ENCODE data around the gene STEAP4. TPM values are rescaled to one million over a fixed set of nuclear protein-coding genes. Genes with fewer than 3 reads are reported as not detected.

Gene STEAP4
- total RNA-seq, 4 donors from 2014 or later = 8.6 to 55.6 (median 22.0) TPM

DNA sequence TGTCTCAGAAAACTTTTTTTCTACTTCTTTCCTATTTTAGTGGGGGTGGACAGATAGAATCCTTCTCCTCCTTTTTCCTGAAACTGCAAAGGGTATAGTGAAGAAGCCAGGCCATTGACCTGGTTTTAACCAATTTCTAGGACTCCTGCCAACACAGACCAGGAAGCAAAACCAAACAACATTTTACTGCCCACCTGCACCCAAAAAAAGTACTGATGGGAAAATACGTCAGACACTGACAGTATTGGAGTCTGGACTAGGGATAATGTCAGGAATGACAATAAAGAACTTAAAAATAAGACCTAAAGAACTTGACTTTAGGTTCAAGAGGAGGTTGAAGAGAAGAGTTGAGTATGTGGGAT, 5.0 kb upstream of the STEAP4 start:
- no peak for DNase-seq (ENCODE audit: low spot score in 2 of 2)
- no peak overlapping the region for H3K4me3 ChIP-seq (ENCODE audit: low read depth, poor library complexity, severe bottlenecking)
- no peak for TF ChIP-seq POLR2A (IDR thresholded peaks at IDR 0.05)
- TF ChIP-seq, protein P1, sequence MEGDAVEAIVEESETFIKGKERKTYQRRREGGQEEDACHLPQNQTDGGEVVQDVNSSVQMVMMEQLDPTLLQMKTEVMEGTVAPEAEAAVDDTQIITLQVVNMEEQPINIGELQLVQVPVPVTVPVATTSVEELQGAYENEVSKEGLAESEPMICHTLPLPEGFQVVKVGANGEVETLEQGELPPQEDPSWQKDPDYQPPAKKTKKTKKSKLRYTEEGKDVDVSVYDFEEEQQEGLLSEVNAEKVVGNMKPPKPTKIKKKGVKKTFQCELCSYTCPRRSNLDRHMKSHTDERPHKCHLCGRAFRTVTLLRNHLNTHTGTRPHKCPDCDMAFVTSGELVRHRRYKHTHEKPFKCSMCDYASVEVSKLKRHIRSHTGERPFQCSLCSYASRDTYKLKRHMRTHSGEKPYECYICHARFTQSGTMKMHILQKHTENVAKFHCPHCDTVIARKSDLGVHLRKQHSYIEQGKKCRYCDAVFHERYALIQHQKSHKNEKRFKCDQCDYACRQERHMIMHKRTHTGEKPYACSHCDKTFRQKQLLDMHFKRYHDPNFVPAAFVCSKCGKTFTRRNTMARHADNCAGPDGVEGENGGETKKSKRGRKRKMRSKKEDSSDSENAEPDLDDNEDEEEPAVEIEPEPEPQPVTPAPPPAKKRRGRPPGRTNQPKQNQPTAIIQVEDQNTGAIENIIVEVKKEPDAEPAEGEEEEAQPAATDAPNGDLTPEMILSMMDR (IDR thresholded peaks at IDR 0.05) = no peak
- intact Hi-C loops (cut with DNase I; ENCODE audit: low total_unique reads) = no loop called here
- 33 to 54% methylated on average over 1 of the region's 1 CpG for WGBS, 2 donors

DNA sequence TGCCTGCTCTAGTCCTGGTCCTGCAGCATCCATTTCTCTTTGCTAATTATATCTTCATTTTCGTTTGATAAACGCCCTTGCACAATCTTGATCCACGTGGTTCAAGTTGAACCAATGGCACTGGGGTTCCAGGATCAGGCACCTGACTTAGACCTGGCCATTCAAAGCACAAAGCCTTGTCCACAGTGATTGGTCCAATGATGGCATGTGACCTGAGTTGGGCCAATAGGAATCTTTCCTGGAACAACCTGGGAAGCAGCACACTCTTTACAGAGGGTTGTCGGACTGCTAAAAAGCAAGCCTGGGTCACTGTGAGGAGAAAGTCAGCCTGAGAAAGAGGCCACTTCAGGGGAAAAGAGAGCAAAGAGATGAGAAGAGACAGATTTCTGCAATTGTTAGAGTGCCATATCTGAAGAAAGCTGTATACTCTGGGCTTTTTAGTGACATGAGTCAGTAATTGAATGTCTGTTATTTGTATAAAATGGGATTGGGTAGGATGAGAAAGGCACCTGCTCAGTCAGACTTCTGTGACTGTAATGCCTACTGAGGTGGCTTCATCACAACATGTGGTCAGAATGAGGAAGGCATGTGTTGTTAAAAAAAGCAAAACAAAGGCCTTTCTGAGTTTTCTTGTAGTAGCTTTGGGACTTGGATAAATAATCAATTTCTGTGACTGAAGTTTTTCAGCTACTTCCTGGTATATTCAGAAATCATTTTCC, 4.4 kb upstream of the STEAP4 start:
- intact Hi-C loops (cut with DNase I; ENCODE audit: low total_unique reads) = no loop called here
- no peak overlapping the region for H3K4me3 ChIP-seq (ENCODE audit: low read depth, poor library complexity, severe bottlenecking)
- no peak for TF ChIP-seq POLR2A (IDR thresholded peaks at IDR 0.05)
- TF ChIP-seq, protein P1 (IDR thresholded peaks at IDR 0.05) = no peak
- WGBS, 2 donors = 85 to 86% methylated on average over 4 of the region's 4 CpGs
- DNase-seq (ENCODE audit: low spot score in 2 of 2) = no peak

DNA sequence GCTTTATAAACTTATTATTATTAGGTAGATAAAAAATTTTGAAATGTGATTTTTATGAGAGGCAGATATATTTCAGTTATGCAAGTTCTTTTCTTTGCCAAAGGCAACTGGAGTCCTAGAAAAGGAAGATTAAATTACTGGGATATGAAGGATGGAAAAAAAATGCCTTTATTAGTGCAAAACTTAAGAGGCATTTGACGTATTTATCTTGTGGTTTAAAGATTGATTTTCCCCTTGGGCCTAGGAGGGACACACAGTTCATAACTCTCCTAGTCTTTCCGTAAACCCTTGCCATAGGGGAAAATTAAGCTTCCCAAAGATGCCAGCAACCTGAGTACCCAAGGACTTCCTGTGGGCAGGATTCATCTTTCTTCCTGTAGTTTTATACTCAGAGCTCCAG, 3.1 kb upstream of the STEAP4 start:
- TF ChIP-seq, protein P1 (IDR thresholded peaks at IDR 0.05) = no peak
- TF ChIP-seq POLR2A (IDR thresholded peaks at IDR 0.05) = no peak
- H3K4me3 ChIP-seq (ENCODE audit: low read depth, poor library complexity, severe bottlenecking) = no peak overlapping the region
- WGBS, 2 donors = 30% methylated on average over 2 of the region's 2 CpGs
- DNase-seq (ENCODE audit: low spot score in 2 of 2) = no peak
- intact Hi-C loops (cut with DNase I; ENCODE audit: low total_unique reads) = no loop called here

DNA sequence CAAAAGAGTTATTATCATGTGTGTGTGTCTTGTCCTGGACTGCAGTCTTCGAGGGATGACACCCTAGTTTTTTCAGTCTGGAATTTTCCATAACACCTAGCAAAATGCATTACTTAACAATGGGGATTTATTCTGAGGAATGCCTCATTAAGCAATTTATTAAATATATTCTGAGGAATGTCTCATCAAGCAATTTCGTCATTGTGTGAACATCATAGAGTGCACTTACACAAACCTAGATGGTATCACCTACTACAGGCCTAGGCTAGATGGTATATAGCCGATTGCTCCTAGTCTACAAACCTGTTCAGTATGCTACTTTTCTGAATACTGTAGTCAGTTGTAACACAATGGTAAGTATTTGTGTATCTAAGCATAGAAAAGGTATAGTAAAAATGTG, 1.1 kb upstream of the STEAP4 start:
- TF ChIP-seq, protein P1 (IDR thresholded peaks at IDR 0.05) = no peak
- 69 to 71% methylated on average over 3 of the region's 3 CpGs for WGBS, 2 donors
- no peak for DNase-seq (ENCODE audit: low spot score in 2 of 2)
- intact Hi-C loops (cut with DNase I; ENCODE audit: low total_unique reads) = no loop called here
- H3K4me3 ChIP-seq (ENCODE audit: low read depth, poor library complexity, severe bottlenecking) = no peak overlapping the region

DNA sequence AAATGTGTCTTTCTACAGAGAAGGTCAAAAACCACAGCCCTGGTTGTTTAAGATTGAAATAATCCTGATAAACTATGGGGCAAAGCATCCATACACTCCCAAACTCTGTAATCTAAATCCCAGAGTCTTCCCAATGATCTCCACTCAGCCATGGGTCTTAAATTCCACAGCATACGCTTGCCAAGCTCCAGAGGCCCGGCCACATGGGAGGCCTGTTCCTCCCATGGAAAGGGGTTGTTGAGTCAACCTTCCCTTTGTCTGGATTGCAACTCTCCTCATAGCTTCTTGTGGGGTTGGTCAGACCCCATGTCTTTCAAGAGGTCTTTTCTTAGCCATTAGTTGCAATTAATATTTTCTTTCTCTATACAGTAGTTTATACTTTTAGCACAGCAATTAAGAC, 718 bp upstream of the STEAP4 start:
- intact Hi-C loops (cut with DNase I; ENCODE audit: low total_unique reads) = no loop called here
- H3K4me3 ChIP-seq (ENCODE audit: low read depth, poor library complexity, severe bottlenecking) = no peak overlapping the region
- WGBS, 2 donors = 54 to 61% methylated on average over 2 of the region's 2 CpGs
- DNase-seq (ENCODE audit: low spot score in 2 of 2) = peak in 1 of 2 donors; percentile 73
- no peak for TF ChIP-seq POLR2A (IDR thresholded peaks at IDR 0.05)
- TF ChIP-seq, protein P1 (IDR thresholded peaks at IDR 0.05) = no peak

DNA sequence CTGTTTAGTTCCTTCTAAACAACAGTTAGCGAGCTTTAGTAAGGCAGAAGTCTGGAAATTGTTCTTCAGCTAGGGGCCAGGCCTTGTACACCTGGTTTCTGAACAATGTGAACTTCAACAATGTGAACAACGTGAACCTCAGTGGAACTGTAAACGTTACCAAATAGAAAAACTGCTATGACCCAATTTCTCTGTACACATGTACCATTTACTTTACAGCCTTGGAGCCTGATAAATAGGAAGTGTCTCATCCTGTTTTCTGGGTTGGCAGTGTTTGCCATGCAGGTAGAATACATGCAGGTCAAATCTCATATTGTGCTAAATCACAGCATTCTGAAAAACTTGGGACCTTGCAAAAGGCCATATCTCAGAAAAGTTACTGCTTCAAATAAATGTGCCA, 1.6 kb downstream of the STEAP4 start:
- TF ChIP-seq POLR2A (IDR thresholded peaks at IDR 0.05) = no peak
- TF ChIP-seq, protein P1 (IDR thresholded peaks at IDR 0.05) = no peak
- DNase-seq (ENCODE audit: low spot score in 2 of 2) = no peak
- intact Hi-C loops (cut with DNase I; ENCODE audit: low total_unique reads) = no loop called here
- 68 to 70% methylated on average over 3 of the region's 3 CpGs for WGBS, 2 donors
- H3K4me3 ChIP-seq (ENCODE audit: low read depth, poor library complexity, severe bottlenecking) = no peak overlapping the region

Data from lower leg skin (tissue), 4 donors.